Measurements from ENCODE around the gene ZNF117.
"Not testable (repeated sequence)": the region's sequence is repeated elsewhere in the genome, so short reads cannot be mapped to it uniquely, and the experiment has no call there.

Gene ZNF117

DNA sequence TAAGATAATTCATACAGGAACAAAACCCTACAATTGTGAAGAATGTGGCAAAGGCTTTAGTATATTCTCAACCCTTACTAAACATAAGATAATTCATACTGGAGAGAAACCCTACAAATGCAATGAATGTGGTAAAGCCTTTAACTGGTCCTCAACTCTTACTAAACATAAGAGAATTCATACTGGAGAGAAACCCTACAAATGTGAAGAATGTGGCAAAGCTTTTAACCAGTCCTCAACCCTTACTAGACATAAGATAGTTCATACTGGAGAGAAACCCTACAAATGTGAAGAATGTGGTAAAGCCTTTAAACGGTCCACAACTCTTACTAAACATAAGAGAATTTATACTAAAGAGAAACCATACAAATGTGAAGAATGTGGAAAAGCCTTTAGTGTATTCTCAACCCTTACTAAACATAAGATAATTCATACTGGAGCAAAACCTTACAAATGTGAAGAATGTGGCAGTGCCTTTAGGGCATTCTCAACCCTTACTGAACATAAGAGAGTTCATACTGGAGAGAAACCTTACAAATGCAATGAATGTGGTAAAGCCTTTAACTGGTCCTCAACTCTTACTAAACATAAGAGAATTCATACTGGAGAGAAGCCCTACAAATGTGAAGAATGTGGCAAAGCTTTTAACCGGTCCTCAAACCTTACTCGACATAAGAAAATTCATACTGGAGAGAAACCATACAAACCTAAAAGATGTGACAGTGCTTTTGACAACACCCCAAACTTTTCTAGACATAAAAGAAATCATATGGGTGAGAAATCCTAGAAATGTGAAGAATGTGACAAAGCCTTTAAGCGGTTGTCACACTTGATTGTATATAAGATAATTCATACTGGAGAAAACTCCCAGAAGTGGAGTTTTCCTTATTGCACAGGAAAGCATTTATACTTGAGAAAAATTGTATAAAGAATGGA lies 62.3 kb downstream of the ZNF117 start:
- DNase-seq = not testable (repeated sequence)
